T-helper 17 cell (primary cell): ENCODE measurements around the gene SEC16A. TPM values are rescaled to one million over a fixed set of nuclear protein-coding genes. Genes with fewer than 3 reads are reported as not detected.

Source experiments
- ATAC-seq: fragments of 150-1000 bp; cut with Tn5 transposase; 2 replicates; pipeline ENCODE4 v1.10.0; 2021; ENCODE audit warnings: mild to moderate bottlenecking, moderate library complexity
- DNase-seq, 3 donors: peaks; one replicate each; pipeline versions ENCODE4 v3.0.0 to v3.0.0-alpha.2; 2020 to 2021
- H3K9me3 ChIP-seq: one replicate; pipeline ENCODE4 v1.7.0; 2013; ENCODE audit warnings: low read length, mild to moderate bottlenecking; ENCODE audit not compliant: control insufficient read depth, poor library complexity, severe bottlenecking
- H3K27ac Mint-ChIP-seq: one replicate; pipeline ENCODE4 v1.8.0; 2022; ENCODE audit warnings: mild to moderate bottlenecking, moderate library complexity, mixed read lengths
- H3K27me3 Mint-ChIP-seq: one replicate; pipeline ENCODE4 v1.8.0; 2022; ENCODE audit warnings: mixed read lengths
- H3K36me3 Mint-ChIP-seq: one replicate; pipeline ENCODE4 v1.8.0; 2022; ENCODE audit warnings: low read depth, mixed read lengths
- H3K4me1 Mint-ChIP-seq: one replicate; pipeline ENCODE4 v1.8.0; 2022; ENCODE audit warnings: mild to moderate bottlenecking, mixed read lengths
- H3K4me3 Mint-ChIP-seq: one replicate; pipeline ENCODE4 v1.8.0; 2022; ENCODE audit warnings: mild to moderate bottlenecking, moderate library complexity, mixed read lengths
- total RNA-seq, 4 donors: library from RNA in 2 of 4; stranded (reverse) in 2 of 4; gene quantifications; one replicate each; pipeline ENCODE4 v1.2.3 and lab custom pipeline; 2022 to 2026

The SEC16A gene
- total RNA-seq, 2 donors from 2014 or later = 71.7 to 74.7 TPM

- ATAC-seq (peak; percentile 77), DNase-seq (peak in 1 of 3 donors; percentile 22)
- H3K4me1 Mint-ChIP-seq = no peaks in the 10 kb centered on the region
- no peaks in the 10 kb centered on the region for H3K9me3 ChIP-seq
- H3K27ac Mint-ChIP-seq = no peak overlapping the region
- no peaks in the 10 kb centered on the region for H3K36me3 Mint-ChIP-seq
- H3K27me3 Mint-ChIP-seq = no peaks in the 10 kb centered on the region
- H3K4me3 Mint-ChIP-seq = no peak overlapping the region
Measured at GRCh38 chr9:136512651-136513071, 29.8 kb upstream of the SEC16A start.

DNA sequence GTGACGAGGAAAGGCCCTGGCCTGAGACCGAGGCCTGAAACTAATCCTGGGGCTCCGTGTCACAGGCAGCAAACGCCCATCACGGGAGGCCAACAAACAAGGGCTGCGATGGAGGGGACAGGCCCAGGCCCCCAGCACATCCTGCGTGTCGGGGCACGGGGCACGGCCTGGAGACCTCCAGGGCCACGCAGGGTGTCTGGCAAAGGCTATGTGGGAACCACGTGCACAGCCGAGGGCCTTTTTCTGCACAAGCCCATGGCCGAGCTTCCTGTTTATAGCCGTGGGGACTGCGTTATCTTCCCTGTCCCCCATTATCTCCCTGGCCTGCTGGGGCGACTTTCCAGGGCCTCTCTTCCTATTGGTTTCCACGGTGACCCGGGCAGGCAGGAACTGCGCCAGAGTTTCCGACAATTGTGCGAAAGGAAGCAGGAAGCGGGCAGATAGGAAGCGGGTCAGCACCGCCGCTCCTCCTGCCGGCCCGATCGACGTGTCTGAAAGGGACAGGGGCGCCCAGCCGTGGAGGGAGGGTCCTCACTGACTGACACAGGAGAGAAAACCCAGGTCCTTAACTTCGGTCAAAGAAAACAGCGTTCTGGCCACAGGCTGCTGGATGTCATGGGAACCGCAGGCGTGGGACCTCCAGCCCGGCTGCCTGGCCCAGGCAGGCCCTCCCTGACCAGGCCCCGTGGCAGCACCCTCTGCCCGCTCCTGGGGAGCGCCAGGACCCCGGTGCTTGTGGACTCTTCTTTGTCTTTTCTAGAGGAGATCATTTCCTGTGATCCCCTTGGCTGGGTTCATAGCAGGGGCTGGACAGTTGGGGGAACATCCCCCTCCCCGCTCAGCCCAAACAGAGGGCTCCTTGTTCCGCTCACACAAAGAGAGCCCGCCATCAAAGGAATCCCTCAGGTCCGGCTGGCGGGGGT, 29.1 kb upstream of the SEC16A start:
- DNase-seq (no peak), ATAC-seq (no peak)
- Mint-ChIP-seq H3K4me1 (no peaks in the 10 kb centered on the region), H3K36me3 (no peaks in the 10 kb centered on the region), H3K27ac (no peak overlapping the region), H3K27me3 (no peaks in the 10 kb centered on the region), H3K4me3 (no peak overlapping the region)
- H3K9me3 ChIP-seq = no peaks in the 10 kb centered on the region

DNA sequence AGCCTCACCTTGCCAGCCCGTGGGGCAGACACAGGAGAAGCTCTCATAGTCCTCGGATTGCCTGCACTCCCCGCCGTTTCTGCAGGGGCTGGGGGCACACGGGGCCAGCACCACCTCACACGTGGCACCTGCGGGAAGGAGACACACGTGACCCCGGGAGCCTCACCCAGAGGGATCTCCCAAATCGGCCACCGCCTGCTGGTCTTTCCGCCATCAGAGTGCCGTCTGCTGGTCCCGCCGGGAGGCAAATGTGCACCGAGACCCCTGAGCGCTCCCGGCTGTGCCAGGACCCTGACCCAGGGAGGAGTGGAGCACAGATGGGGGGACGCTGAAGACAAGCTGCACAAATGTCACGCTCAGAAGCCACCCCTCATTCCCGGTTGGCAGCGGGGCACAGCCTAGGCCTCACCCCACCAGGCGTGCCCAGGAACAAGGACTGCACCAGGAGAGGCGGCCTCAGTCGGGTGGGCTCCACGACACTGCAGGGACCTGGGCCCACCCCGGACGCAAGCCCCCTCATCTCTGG, 28.4 kb upstream of the SEC16A start:
- Mint-ChIP-seq H3K4me3 (no peak overlapping the region), H3K36me3 (no peaks in the 10 kb centered on the region), H3K4me1 (no peaks in the 10 kb centered on the region), H3K27ac (no peak overlapping the region), H3K27me3 (no peaks in the 10 kb centered on the region)
- no peaks in the 10 kb centered on the region for H3K9me3 ChIP-seq
- ATAC-seq (no peak), DNase-seq (no peak)

- ATAC-seq = no peak
- DNase-seq = no peak
- Mint-ChIP-seq H3K4me1 (no peaks in the 10 kb centered on the region), H3K27ac (no peak overlapping the region), H3K36me3 (no peaks in the 10 kb centered on the region), H3K27me3 (no peaks in the 10 kb centered on the region), H3K4me3 (no peak overlapping the region)
- H3K9me3 ChIP-seq = no peaks in the 10 kb centered on the region
Measured at GRCh38 chr9:136510561-136510960, 27.7 kb upstream of the SEC16A start.

DNA sequence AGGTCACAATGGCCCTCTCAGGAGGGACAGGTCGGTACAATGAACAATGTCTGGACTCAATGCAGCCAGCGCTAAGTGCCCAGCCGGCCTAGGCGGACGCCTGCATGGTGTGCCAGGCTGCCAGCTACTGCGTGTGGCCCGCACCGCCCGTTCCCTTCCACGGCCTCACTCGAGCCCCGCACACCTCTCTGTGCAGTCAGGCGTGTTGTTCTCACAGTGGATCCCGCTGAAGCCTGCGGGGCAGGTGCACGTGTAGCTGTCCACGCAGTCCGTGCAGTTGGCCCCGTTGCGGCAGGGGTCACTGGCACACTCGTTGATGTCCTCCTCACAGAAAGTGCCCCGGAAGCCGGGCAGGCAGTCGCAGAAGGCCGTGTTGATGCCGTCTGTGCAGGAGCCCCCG, 26.7 kb upstream of the SEC16A start:
- ATAC-seq (no peak), DNase-seq (no peak)
- Mint-ChIP-seq H3K4me3 (no peak overlapping the region), H3K4me1 (no peaks in the 10 kb centered on the region), H3K36me3 (no peaks in the 10 kb centered on the region), H3K27ac (no peak overlapping the region), H3K27me3 (no peaks in the 10 kb centered on the region)
- H3K9me3 ChIP-seq = no peaks in the 10 kb centered on the region

GRCh38 chr9:136508729-136509500, 26.1 kb upstream of the SEC16A start:
- no peak overlapping the region for H3K4me3 Mint-ChIP-seq
- no peaks in the 10 kb centered on the region for H3K9me3 ChIP-seq
- ATAC-seq (no peak), DNase-seq (no peak)
- no peaks in the 10 kb centered on the region for H3K36me3 Mint-ChIP-seq
- no peaks in the 10 kb centered on the region for H3K4me1 Mint-ChIP-seq
- H3K27me3 Mint-ChIP-seq = no peaks in the 10 kb centered on the region
- H3K27ac Mint-ChIP-seq = no peak overlapping the region

DNA sequence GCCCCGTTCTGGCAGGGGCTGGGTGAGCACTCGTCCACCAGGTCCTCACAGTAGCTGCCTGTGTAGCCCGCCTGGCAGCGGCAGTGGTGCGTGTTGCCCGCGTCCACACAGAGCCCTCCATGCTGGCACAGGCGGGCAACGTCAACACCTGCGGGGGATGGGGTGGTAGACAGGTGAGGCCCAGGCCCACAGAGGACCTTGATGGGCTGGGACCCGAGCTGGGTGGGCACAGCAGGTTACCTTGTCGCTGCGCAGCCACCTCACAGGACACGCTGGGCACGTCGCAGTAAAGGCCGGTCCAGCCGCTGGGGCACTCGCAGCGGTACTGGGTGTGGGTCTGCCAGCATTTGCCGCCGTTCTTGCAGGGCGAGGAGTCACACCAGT, 25.1 kb upstream of the SEC16A start:
- Mint-ChIP-seq H3K4me3 (no peak overlapping the region), H3K36me3 (no peaks in the 10 kb centered on the region)
- ATAC-seq = no peak

DNA sequence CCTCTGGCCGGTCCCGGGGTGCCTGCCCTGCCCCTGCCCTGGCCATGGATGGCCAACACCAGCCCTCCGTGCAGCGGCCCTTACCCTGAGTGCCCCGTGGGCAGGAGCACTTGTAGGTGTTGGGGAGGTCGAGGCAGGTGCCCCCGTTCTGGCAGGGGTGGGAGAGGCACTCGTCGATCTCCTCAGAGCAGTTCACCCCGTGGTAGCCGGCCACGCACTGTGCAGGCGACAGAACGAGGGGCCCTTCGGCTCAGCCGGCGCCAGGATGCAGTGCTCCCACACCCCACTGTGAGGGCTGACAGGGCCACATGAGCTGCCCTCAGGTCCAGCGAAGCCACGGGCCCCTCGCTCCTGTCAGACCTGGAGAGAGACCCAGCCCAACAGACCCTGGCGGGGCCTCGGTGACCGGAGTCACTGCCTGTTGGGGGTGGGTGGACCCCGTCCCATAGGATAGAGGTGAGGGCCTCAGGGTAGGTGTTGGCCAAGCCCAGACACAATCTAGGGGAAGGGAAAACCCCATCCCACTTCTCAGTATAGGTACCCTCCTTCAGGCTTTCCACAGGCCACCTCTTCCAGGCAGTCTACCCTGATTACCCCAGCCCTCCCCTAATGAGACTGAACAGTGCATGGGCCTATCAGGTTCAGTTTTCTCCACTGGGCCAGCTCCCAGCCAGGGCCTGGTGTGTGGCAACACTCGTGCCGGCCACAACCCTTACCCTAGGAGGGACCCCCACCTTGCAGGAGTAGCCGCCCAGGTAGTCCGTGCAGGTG, 24.6 kb upstream of the SEC16A start:
- ATAC-seq (no peak), DNase-seq (no peak)
- H3K9me3 ChIP-seq = no peaks in the 10 kb centered on the region
- no peaks in the 10 kb centered on the region for H3K36me3 Mint-ChIP-seq
- H3K27me3 Mint-ChIP-seq = no peaks in the 10 kb centered on the region
- no peak overlapping the region for H3K4me3 Mint-ChIP-seq
- no peaks in the 10 kb centered on the region for H3K4me1 Mint-ChIP-seq
- no peak overlapping the region for H3K27ac Mint-ChIP-seq

More for the DNA sequence above, 25.1 kb upstream of the SEC16A start:
- no peaks in the 10 kb centered on the region for H3K27me3 Mint-ChIP-seq
- no peak for DNase-seq
- H3K4me1 Mint-ChIP-seq = no peaks in the 10 kb centered on the region
- no peaks in the 10 kb centered on the region for H3K9me3 ChIP-seq
- no peak overlapping the region for H3K27ac Mint-ChIP-seq

DNA sequence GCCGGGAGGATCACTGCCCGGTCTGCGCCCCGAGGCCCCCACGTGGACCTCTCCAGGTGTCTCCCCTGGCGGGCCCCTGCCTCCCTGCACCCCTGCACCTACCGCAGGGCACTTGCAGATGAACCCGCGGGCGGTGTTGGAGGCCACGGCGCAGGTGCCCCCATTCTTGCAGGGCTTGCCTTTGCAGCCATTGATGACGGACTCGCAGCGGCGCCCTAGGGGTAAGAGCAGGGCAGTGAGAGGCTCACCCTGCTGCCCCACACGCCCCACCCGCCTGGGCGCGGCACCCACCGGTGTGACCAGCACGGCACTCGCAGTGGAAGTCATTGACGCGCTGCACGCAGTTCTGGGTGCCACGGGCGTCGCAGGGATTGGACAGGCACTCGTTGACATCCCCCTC, 23.6 kb upstream of the SEC16A start:
- ATAC-seq = no peak
- DNase-seq = no peak
- no peaks in the 10 kb centered on the region for H3K36me3 Mint-ChIP-seq
- no peaks in the 10 kb centered on the region for H3K27me3 Mint-ChIP-seq
- no peaks in the 10 kb centered on the region for H3K4me1 Mint-ChIP-seq
- H3K27ac Mint-ChIP-seq = no peak overlapping the region
- no peak overlapping the region for H3K4me3 Mint-ChIP-seq
- H3K9me3 ChIP-seq = no peaks in the 10 kb centered on the region

DNA sequence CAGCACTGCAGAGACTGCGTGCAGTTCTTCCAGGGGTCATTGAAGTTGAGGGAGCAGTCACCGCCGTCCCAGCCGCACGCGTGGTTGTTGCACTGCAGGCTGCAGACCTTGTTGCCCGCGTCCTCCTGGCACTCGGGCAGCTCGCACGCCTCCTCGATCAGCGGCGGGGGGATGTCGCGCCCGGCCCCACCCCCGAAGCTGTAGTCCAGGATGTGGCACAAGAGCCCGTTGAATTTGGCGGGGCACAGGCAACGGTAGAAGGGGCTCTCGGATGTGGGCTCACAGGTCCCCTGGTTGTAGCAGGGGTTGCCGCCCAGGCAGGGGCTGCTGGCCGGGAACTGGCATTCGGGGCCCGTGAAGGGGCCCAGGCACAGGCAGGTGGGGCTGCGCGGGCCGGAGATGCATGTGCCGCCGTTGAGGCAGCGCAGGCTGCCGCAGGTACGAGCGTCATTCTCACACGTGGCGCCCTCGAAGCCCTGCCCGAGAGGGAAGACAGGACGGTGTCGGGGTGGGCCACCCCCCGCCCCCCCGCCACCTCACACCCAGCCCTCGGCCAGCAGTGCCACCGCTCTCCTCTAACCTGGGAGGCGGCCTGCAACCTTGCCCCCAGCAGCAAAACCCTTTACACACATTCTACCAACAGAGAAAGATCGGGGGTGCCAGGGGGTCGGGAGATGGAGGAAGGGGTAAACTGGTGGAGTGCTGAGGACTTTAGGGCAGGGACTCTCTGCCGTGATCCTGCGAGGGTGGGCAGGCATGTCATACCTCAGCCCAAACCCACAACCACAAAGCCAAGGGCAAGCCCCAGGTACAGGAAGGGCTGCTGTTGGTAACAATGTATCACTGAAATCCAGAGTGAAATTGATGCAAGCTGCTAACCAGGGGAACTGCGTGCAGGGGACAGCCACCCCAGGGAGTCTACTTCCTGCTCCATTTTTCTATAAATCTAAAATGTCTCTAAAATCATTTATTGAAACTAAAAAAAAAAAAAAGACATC, 22.9 kb upstream of the SEC16A start:
- Mint-ChIP-seq H3K4me3 (no peak overlapping the region), H3K4me1 (no peaks in the 10 kb centered on the region), H3K36me3 (no peaks in the 10 kb centered on the region), H3K27ac (no peak overlapping the region), H3K27me3 (no peaks in the 10 kb centered on the region)
- DNase-seq (no peak), ATAC-seq (no peak)
- H3K9me3 ChIP-seq = no peaks in the 10 kb centered on the region

- no peaks in the 10 kb centered on the region for H3K4me1 Mint-ChIP-seq
- H3K36me3 Mint-ChIP-seq = no peaks in the 10 kb centered on the region
- H3K27ac Mint-ChIP-seq = no peak overlapping the region
- no peak for DNase-seq
- no peak overlapping the region for H3K4me3 Mint-ChIP-seq
- no peaks in the 10 kb centered on the region for H3K9me3 ChIP-seq
- H3K27me3 Mint-ChIP-seq = no peaks in the 10 kb centered on the region
- ATAC-seq = no peak
Measured at GRCh38 chr9:136504512-136505348, 21.9 kb upstream of the SEC16A start.
